Fibroblast of lung (primary cell): ENCODE measurements around the gene SUFU. TPM values are rescaled to one million over a fixed set of nuclear protein-coding genes. Genes with fewer than 3 reads are reported as not detected.
A peak's percentile ranks its signal among the peaks of the same experiment; 100 is the strongest.

Source experiments
- DNase-seq, 2 donors: peaks; one replicate each; pipeline versions ENCODE4 v3.0.0 to v3.0.0-alpha.2; 2010; ENCODE audit warnings: low read depth in 2 of 2
- H2AFZ ChIP-seq: 2 replicates; pipeline ENCODE4 v1.5.1; 2012; ENCODE audit warnings: low read length, control low read depth, inconsistent platforms
- H3K27ac ChIP-seq: 2 replicates; pipeline ENCODE4 v1.5.1; 2011; ENCODE audit warnings: low read length, control low read depth; ENCODE audit not compliant: insufficient read depth
- H3K27me3 ChIP-seq: 2 replicates; pipeline ENCODE4 v1.5.1; 2011; ENCODE audit warnings: mild to moderate bottlenecking, low read length; ENCODE audit not compliant: control insufficient read depth, insufficient read depth
- H3K36me3 ChIP-seq: 2 replicates; pipeline ENCODE4 v1.5.1; 2011; ENCODE audit warnings: low read length; ENCODE audit not compliant: control insufficient read depth, insufficient read depth
- H3K4me1 ChIP-seq: 2 replicates; pipeline ENCODE4 v1.5.1; 2011; ENCODE audit warnings: low read length; ENCODE audit not compliant: control insufficient read depth, insufficient read depth; ENCODE audit errors: extremely low read depth
- H3K4me2 ChIP-seq: 2 replicates; pipeline ENCODE4 v1.5.1; 2011; ENCODE audit warnings: low read length, control low read depth; ENCODE audit not compliant: insufficient read depth; ENCODE audit errors: extremely low read depth
- H3K4me3 ChIP-seq, 4 experiments: fragments of 200-600 bp in 1 of 4; sonication (generic) in 1 of 4; replicated peaks in 1 of 4; 2 replicates each; pipeline ENCODE4 v1.5.1; 2011 to 2016; ENCODE audit warnings: low read length in 4 of 4, low read depth in 3 of 4, mild to moderate bottlenecking in 3 of 4, control low read depth in 2 of 4, inconsistent platforms in 1 of 4, mixed read lengths in 1 of 4; ENCODE audit not compliant: insufficient read depth in 1 of 4; ENCODE audit errors: control extremely low read depth in 1 of 4
- H3K79me2 ChIP-seq: 2 replicates; pipeline ENCODE4 v1.5.1; 2012; ENCODE audit warnings: mild to moderate bottlenecking, low read length, inconsistent platforms; ENCODE audit not compliant: control insufficient read depth, insufficient read depth
- H3K9ac ChIP-seq: 2 replicates; pipeline ENCODE4 v1.5.1; 2011; ENCODE audit warnings: mild to moderate bottlenecking, low read length, control low read depth; ENCODE audit not compliant: insufficient read depth
- H3K9me3 ChIP-seq: 2 replicates; pipeline ENCODE4 v1.5.1; 2012; ENCODE audit warnings: low read depth, low read length; ENCODE audit not compliant: control insufficient read depth, insufficient read depth
- H4K20me1 ChIP-seq: 2 replicates; pipeline ENCODE4 v1.5.1; 2011; ENCODE audit warnings: low read length; ENCODE audit not compliant: control insufficient read depth, insufficient read depth; ENCODE audit errors: extremely low read depth
- CTCF ChIP-seq, 2 donors: IDR thresholded peaks in 1 of 2; conservative IDR thresholded peaks in 1 of 2; 1 replicate in 1 of 2; 2 replicates in 1 of 2; pipeline ENCODE4 v1.5.1; 2011 to 2012; ENCODE audit warnings: low read length in 2 of 2, control low read depth in 1 of 2, inconsistent platforms in 1 of 2, low read depth in 1 of 2, mild to moderate bottlenecking in 1 of 2
- EZH2 ChIP-seq: IDR thresholded peaks from 2 replicates; pipeline ENCODE4 v1.5.1; 2012; ENCODE audit warnings: low read length, control low read depth, mild to moderate bottlenecking; ENCODE audit errors: missing control alignments
- polyA plus RNA-seq, 2 donors: library from polyadenylated mRNA; depleted of rRNA in 1 of 2; stranded (reverse) in 1 of 2; unstranded in 1 of 2; fragments of >200 nt; gene quantifications; 2 replicates each; pipeline ENCODE4 v1.2.1, GENCODE V29; 2011 to 2012; ENCODE audit warnings: missing spikeins in 1 of 2
- total RNA-seq: library from RNA; depleted of rRNA; stranded (reverse); fragments of >200 nt; gene quantifications from 2 replicates; pipeline ENCODE4 v1.2.1, GENCODE V29; 2014

Gene SUFU
- total and polyA plus RNA-seq, 2 donors (not counting 1 experiment from before 2014, with no cell fraction given): 4.3 to 5.6 TPM

DNA sequence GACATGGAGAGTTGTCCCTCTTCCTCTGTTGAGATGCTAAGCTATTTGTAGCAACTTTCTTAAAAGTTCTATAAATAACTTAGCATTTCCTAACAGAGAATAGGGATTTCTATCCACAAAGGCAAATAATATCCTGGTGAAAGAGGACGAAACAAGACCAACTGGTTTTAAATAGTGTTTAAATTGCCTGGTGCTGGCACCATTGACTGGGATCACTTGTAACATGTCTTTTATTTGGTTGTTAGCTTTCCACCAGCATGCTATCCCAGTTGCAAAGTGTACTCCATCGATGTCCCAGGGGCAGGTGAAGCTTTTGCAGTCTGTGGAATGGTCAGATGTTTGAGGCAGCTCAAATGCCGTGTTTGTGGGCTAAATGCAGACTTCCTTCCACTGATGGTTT, 3.7 kb downstream of the SUFU start:
- peaks cover 26% of the 10 kb centered on the region for H3K79me2 ChIP-seq
- no peaks in the 10 kb centered on the region for H3K9me3 ChIP-seq

GRCh38 chr10:102508506-102508905, 4.7 kb downstream of the SUFU start:
- Histone ChIP-seq H3K79me2 (peaks cover 26% of the 10 kb centered on the region), H3K4me1 (peaks cover 5% of the 10 kb centered on the region), H2AFZ (no peak overlapping the region), H3K27ac (no peak overlapping the region), H3K27me3 (no peaks in the 10 kb centered on the region), H3K36me3 (no peaks in the 10 kb centered on the region), H4K20me1 (no peaks in the 10 kb centered on the region), H3K9me3 (no peaks in the 10 kb centered on the region), H3K4me2 (no peak overlapping the region), H3K9ac (no peak overlapping the region), H3K4me3 (no peak overlapping the region)
- no peak for DNase-seq
- TF ChIP-seq CTCF (conservative IDR thresholded peaks at IDR 0.05 in 1 of 2, IDR thresholded peaks at IDR 0.05 in 1 of 2; ENCODE audit: low read depth in 1 of 2, low read length in 2 of 2) (no peak), EZH2 (no peak)

More for the DNA sequence above, 3.7 kb downstream of the SUFU start:
- H3K27ac ChIP-seq: no peak overlapping the region
- no peaks in the 10 kb centered on the region for H3K36me3 ChIP-seq
- TF ChIP-seq EZH2 (no peak), CTCF (conservative IDR thresholded peaks at IDR 0.05 in 1 of 2, IDR thresholded peaks at IDR 0.05 in 1 of 2; ENCODE audit: low read depth in 1 of 2, low read length in 2 of 2) (no peak)
- H3K4me3 ChIP-seq: no peak overlapping the region
- no peaks in the 10 kb centered on the region for H4K20me1 ChIP-seq
- no peak overlapping the region for H3K9ac ChIP-seq
- peaks cover 5% of the 10 kb centered on the region for H3K4me1 ChIP-seq
- DNase-seq: no peak
- no peak overlapping the region for H2AFZ ChIP-seq
- no peaks in the 10 kb centered on the region for H3K27me3 ChIP-seq
- no peak overlapping the region for H3K4me2 ChIP-seq

DNA sequence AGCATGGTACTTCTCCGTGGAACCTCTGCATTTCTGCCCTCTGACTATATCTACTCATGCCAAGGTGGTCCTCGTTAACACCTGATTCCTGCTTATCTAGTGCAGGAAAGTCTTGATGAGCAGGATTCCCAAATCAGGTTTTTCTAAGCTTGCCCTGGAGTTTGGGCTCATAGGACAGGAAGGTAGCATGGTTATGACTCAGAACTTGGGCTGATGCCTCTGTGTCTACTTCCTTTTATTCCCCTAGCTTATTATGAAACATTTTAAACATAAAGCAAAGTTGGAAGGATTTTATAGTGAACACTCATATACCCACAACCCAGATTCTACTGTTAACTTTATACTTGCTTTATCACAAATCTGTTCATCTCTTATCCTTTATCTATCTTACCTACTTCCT, 5.6 kb downstream of the SUFU start:
- Histone ChIP-seq H3K4me1 (peaks cover 5% of the 10 kb centered on the region), H4K20me1 (no peaks in the 10 kb centered on the region), H3K9ac (no peak overlapping the region), H3K27me3 (no peaks in the 10 kb centered on the region), H3K36me3 (no peaks in the 10 kb centered on the region), H2AFZ (no peak overlapping the region), H3K9me3 (no peaks in the 10 kb centered on the region), H3K4me3 (no peak overlapping the region), H3K79me2 (peaks cover 23% of the 10 kb centered on the region), H3K4me2 (no peak overlapping the region), H3K27ac (no peak overlapping the region)
- peak; percentile 53 to 54 for DNase-seq
- TF ChIP-seq CTCF (conservative IDR thresholded peaks at IDR 0.05 in 1 of 2, IDR thresholded peaks at IDR 0.05 in 1 of 2; ENCODE audit: low read depth in 1 of 2, low read length in 2 of 2) (no peak), EZH2 (no peak)
